Peyer's patch (tissue), 4 donors: ENCODE results near the gene BHLHE23. TPM values are rescaled to one million over a fixed set of nuclear protein-coding genes. Genes with fewer than 3 reads are reported as not detected.

Source experiments
- DNase-seq, 3 donors: peaks; one replicate each; pipeline ENCODE4 v3.0.0-alpha.2; 2017 to 2019
- H3K27ac ChIP-seq, 4 donors: fragments of 200-600 bp; sonication (generic); one replicate each; pipeline ENCODE4 v1.5.1; 2016 to 2019
- H3K27me3 ChIP-seq, 2 donors: fragments of 200-600 bp; sonication (generic); one replicate each; pipeline ENCODE4 v1.5.1; 2019
- H3K36me3 ChIP-seq, 3 donors: fragments of 200-600 bp; sonication (generic); one replicate each; pipeline ENCODE4 v1.5.1; 2016 to 2019
- H3K4me1 ChIP-seq, 4 donors: fragments of 200-600 bp; sonication (generic); one replicate each; pipeline ENCODE4 v1.5.1; 2016 to 2019
- H3K4me3 ChIP-seq, 4 donors: fragments of 200-600 bp; sonication (generic); 1 replicate in 3 of 4; 2 replicates in 1 of 4; pipeline ENCODE4 v1.5.1; 2016 to 2019; ENCODE audit warnings: mild to moderate bottlenecking in 1 of 4
- H3K9me3 ChIP-seq, 4 donors: fragments of 200-600 bp; sonication (generic); one replicate each; pipeline ENCODE4 v1.5.1; 2016 to 2019; ENCODE audit warnings: mild to moderate bottlenecking in 1 of 4
- POLR2A ChIP-seq, 2 donors: fragments of 450-650 bp; IDR thresholded peaks; one replicate each; pipeline ENCODE4 v1.5.1; 2017; ENCODE audit warnings: antibody characterized with exemption in 2 of 2, mild to moderate bottlenecking in 2 of 2, moderate library complexity in 2 of 2
- total RNA-seq, 4 donors: library from RNA; depleted of rRNA; stranded (reverse); fragments of >200 nt; gene quantifications; one replicate each; pipeline ENCODE4 v1.1.0, GENCODE V29; 2016
- TF ChIP-seq, protein P1 (sequence below), 6 experiments: fragments of 450-650 bp in 4 of 6; fragments of 200-600 bp in 2 of 6; sonication (generic) in 1 of 6; IDR thresholded peaks; one replicate each; pipeline ENCODE4 v1.5.1; 2017 to 2019; ENCODE audit warnings: antibody characterized with exemption in 6 of 6, mild to moderate bottlenecking in 3 of 6, moderate library complexity in 1 of 6

Gene BHLHE23
- total RNA-seq, 4 donors from 2014 or later, result not detected

DNA sequence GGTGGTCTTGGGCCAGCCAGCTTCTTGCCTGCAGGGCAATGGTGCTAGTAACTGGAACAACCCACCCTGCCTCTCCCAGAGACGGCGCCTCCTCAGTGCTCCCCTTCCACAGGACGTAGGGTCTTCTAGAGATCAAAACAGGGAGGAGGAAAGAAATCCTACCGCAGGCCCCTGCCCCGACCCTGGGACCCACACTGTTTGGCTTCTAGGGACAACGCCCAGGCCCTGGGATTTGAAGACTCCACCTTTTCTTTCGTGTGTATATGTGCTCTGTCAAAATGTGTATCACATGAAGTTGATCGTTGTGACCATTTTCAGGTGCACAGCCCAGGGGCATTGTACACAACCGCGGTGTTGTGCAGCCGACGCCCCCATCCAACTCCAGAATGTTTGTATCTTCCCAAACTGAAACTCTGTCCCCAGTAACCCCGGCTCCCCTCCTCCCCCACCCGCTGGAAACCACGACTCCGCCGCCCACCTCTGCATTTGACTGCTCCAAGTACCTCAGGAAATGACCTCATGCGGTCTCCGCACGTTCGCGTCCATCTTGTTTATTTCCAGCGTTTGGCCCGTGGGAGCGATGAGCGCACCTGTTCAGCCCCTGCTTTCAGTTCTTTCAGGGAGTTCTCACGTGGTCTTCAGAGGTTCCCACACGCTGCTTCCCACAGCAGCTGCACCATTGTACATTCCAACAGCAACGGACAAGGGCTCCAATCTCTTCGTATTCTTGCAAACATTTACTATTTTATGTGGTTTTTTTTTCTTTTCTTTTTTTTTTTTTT lies 3.4 kb upstream of the BHLHE23 start:
- H3K27me3 ChIP-seq, result peaks cover 0 to 55% of the 10 kb centered on the region in 2 donors

DNA sequence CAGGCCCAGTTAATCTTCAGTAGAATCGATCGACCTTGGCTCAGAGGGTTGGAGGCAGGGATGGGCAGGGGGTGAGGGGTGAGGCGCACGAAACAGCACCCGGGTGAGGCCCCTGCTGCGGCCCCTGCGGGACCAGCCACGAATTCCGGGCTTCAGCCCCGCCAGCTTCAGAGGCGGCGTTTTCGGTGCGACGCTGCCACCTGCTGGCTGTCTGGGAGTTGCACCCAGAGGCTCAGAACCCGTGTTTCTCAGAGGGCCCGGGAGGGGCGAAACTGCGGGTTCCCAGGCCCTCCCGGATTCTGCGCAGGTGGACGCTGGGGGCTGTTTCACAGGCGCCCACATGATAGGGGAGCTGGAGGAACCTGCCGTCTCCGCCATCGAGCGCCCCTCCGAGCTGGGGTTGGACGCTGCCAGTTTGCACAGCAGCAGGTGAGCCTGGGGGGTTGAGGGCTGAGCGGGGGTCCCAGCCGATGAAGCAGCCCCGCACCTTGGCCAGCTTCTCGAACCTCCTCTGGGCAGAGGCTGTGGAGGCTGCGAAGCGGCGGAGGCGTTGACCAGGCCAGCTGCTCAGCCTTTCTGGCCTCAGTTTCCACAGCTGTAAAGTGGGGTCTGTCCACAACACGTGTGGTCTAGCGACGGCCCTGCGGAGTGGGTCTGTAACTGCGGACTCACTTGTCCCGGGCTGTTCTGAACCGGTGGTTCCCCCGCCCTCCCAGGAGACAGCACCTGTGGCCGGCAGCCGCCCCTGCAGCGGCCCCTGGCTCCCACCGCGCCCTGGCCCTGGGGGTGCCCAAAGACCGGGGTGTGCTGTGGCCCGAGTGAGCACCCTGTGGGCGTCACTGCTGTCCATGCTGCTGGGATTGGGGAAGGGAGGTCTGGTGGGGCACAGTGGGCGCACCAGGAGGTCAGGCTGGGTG lies 2.5 kb upstream of the BHLHE23 start:
- H3K4me3 ChIP-seq, result peak overlapping the region in 1 of 4 donors; percentile 27
- TF ChIP-seq POLR2A (IDR thresholded peaks at IDR 0.05), result peak in 1 of 2 donors; percentile 13
- TF ChIP-seq, protein P1, sequence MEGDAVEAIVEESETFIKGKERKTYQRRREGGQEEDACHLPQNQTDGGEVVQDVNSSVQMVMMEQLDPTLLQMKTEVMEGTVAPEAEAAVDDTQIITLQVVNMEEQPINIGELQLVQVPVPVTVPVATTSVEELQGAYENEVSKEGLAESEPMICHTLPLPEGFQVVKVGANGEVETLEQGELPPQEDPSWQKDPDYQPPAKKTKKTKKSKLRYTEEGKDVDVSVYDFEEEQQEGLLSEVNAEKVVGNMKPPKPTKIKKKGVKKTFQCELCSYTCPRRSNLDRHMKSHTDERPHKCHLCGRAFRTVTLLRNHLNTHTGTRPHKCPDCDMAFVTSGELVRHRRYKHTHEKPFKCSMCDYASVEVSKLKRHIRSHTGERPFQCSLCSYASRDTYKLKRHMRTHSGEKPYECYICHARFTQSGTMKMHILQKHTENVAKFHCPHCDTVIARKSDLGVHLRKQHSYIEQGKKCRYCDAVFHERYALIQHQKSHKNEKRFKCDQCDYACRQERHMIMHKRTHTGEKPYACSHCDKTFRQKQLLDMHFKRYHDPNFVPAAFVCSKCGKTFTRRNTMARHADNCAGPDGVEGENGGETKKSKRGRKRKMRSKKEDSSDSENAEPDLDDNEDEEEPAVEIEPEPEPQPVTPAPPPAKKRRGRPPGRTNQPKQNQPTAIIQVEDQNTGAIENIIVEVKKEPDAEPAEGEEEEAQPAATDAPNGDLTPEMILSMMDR (IDR thresholded peaks at IDR 0.05), result peak; percentile 92 to 96 (median 94)
- H3K27ac ChIP-seq, result peak overlapping the region in 1 of 4 donors; percentile 8
- no peaks in the 10 kb centered on the region for H3K36me3 ChIP-seq
- H3K9me3 ChIP-seq, result no peaks in the 10 kb centered on the region
- DNase-seq, result peak; percentile 70 to 90 (median 83)
- H3K4me1 ChIP-seq, result peaks cover 0 to 29% (median 20%) of the 10 kb centered on the region in 4 donors
- peaks cover 0 to 56% of the 10 kb centered on the region in 2 donors for H3K27me3 ChIP-seq

More for the DNA sequence above, 3.4 kb upstream of the BHLHE23 start:
- no peak for TF ChIP-seq POLR2A (IDR thresholded peaks at IDR 0.05)
- TF ChIP-seq, protein P1 (IDR thresholded peaks at IDR 0.05), result no peak
- DNase-seq, result peak in 2 of 3 donors; percentile 78 to 87
- Histone ChIP-seq H3K36me3 (no peaks in the 10 kb centered on the region), H3K4me1 (peaks cover 0 to 29% (median 20%) of the 10 kb centered on the region in 4 donors), H3K4me3 (peak overlapping the region in 3 of 4 donors; percentile 8 to 34 (median 27)), H3K9me3 (no peaks in the 10 kb centered on the region), H3K27ac (peak overlapping the region in 1 of 4 donors; percentile 8)

DNA sequence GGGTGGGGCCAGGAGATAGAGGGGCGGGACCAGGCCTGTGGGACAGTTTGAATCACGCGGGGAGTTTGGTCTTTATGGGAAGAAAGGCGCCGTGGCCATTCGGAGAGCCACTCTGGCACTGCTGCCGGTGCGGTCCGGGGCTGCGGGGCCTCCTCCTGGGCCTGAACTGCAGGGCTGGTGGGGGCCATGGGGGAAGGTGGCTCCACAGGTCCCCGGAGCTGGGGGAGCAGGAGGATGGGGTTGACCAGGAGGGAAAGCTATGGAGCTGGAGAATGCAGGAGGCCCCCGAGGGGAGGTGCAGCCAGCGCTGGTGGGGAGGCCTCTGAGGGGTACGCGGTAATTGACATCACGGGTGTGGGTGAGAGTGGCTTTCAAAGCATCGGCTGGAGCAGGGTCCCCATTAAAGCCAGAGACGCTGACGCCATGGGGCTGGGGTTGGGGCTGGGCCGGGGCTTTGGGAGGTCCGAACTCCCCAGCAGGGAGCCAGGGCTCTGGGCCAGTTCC lies 1.8 kb upstream of the BHLHE23 start:
- Histone ChIP-seq H3K4me3 (no peak overlapping the region), H3K27ac (no peak overlapping the region), H3K4me1 (peaks cover 0 to 29% (median 20%) of the 10 kb centered on the region in 4 donors), H3K9me3 (no peaks in the 10 kb centered on the region), H3K27me3 (peaks cover 0 to 61% of the 10 kb centered on the region in 2 donors), H3K36me3 (no peaks in the 10 kb centered on the region)
- TF ChIP-seq, protein P1 (IDR thresholded peaks at IDR 0.05), result no peak
- TF ChIP-seq POLR2A (IDR thresholded peaks at IDR 0.05), result no peak
- no peak for DNase-seq

DNA sequence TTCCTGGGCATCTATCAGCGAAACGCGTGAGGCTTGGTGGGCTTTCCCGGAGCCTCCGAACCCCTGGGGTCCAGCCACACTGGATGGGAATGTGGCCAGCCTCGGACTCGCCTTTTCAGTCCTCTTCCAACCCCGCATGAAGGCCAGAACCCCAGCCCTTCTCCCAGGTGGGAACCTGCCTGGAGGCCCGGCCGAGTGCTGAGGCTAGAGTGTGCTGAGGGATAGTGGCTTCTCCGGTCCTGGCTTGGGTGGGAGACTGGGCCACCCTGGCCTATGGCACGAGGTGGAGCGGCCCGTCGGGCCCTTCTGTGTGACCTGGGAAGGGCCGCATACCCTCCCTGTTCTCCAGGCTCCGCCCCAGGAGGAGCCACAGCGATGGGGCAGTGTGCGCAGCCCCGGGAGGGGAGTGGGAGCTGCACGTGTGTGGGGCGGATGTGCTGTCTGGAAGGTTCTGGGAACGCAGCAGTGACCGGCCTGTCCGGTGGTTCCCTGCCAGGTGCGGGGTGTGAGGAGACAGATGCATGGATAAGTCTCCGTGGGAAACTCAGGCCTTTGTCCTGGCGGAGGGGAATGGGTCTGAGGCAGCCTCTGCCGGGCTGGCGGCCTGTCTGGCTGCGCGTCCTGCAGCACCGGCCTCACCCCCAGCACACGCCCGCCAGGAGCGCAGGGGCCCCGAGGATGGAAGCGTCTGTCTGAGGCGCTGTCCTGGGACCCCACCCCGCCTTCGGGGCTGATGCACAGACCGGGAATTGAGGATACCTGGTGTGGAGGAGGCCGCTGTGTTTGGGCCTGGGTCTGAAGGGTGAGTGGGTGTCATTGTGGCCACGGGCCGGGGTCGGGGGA lies 1.1 kb upstream of the BHLHE23 start:
- Histone ChIP-seq H3K9me3 (no peaks in the 10 kb centered on the region), H3K4me1 (peaks cover 0 to 29% (median 20%) of the 10 kb centered on the region in 4 donors), H3K27ac (no peak overlapping the region), H3K4me3 (no peak overlapping the region), H3K36me3 (no peaks in the 10 kb centered on the region), H3K27me3 (peaks cover 0 to 61% of the 10 kb centered on the region in 2 donors)
- TF ChIP-seq, protein P1 (IDR thresholded peaks at IDR 0.05), result no peak
- TF ChIP-seq POLR2A (IDR thresholded peaks at IDR 0.05), result no peak
- no peak for DNase-seq

DNA sequence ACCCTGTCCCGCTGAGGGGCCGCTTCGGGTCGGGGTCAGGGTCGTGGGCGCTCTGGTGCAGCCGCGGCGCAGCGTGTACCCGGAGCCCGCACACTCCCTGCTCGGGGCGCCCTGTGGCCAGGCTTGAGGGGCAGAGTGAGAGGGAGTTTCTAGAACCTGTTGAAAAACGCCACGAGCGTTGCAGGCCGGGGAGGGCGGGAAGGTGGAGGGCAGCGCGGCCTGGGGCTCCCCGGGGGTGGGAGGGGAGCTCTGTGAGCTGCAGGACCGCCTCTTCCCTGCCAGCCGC lies 539 bp upstream of the BHLHE23 start:
- DNase-seq, result no peak
- Histone ChIP-seq H3K9me3 (no peaks in the 10 kb centered on the region), H3K27me3 (peaks cover 0 to 61% of the 10 kb centered on the region in 2 donors), H3K27ac (no peak overlapping the region), H3K36me3 (no peaks in the 10 kb centered on the region), H3K4me3 (peak overlapping the region in 1 of 4 donors; percentile 26), H3K4me1 (peaks cover 0 to 29% (median 20%) of the 10 kb centered on the region in 4 donors)
- TF ChIP-seq, protein P1 (IDR thresholded peaks at IDR 0.05), result no peak
- no peak for TF ChIP-seq POLR2A (IDR thresholded peaks at IDR 0.05)
